ENCODE data around the gene TMEM243. TPM values are rescaled to one million over a fixed set of nuclear protein-coding genes. Genes with fewer than 3 reads are reported as not detected.
A peak's percentile ranks its signal among the peaks of the same experiment; 100 is the strongest.

TMEM243 gene
- total RNA-seq, 1 donor from 2014 or later: 111 TPM

GRCh38 chr7:87154569-87154968, 65.0 kb downstream of the TMEM243 start:
- no peak for TF ChIP-seq CTCF (IDR thresholded peaks at IDR 0.05)
- H3K36me3 Mint-ChIP-seq (ENCODE audit: low read depth): peaks cover 35% of the 10 kb centered on the region
- H3K27me3 Mint-ChIP-seq: no peaks in the 10 kb centered on the region
- ATAC-seq (ENCODE audit: low read depth): no peak
- peak overlapping the region; percentile 99 for H3K4me3 Mint-ChIP-seq
- intact Hi-C loops (cut with micrococcal nuclease): loop anchor here (5.0 to 10.0 kb wide), 6 partner anchors 33 to 1063 kb away; partner anchors contain the start of gene RUNDC3B
- no peaks in the 10 kb centered on the region for H3K9me3 Mint-ChIP-seq
- H3K27ac Mint-ChIP-seq: no peak overlapping the region
- CTCF ChIA-PET: interaction anchor here (1.0 to 1.8 kb wide), 2 partner anchors 66 to 82 kb away, joined by 3 to 6 read pairs; no protein-coding TSS in a partner anchor
- POLR2A ChIA-PET: interaction anchor here (9.4 kb wide), 1 partner anchor 62 kb away, joined by 311 read pairs; the partner anchor contains the start of gene TMEM243
- DNase-seq: no peak
- peaks cover 65% of the 10 kb centered on the region for H3K4me1 Mint-ChIP-seq

GRCh38 chr7:87154166-87154565, 65.4 kb downstream of the TMEM243 start:
- Mint-ChIP-seq H3K9me3 (no peaks in the 10 kb centered on the region), H3K27ac (no peak overlapping the region), H3K36me3 (ENCODE audit: low read depth) (peaks cover 31% of the 10 kb centered on the region), H3K27me3 (no peaks in the 10 kb centered on the region), H3K4me1 (peaks cover 61% of the 10 kb centered on the region), H3K4me3 (peak overlapping the region; percentile 99)
- CTCF ChIA-PET: interaction anchor here (1.0 to 1.8 kb wide), 2 partner anchors 66 to 82 kb away, joined by 3 to 6 read pairs; no protein-coding TSS in a partner anchor
- ATAC-seq (ENCODE audit: low read depth) (no peak), DNase-seq (no peak)
- POLR2A ChIA-PET: interaction anchor here (9.4 kb wide), 1 partner anchor 62 kb away, joined by 311 read pairs; the partner anchor contains the start of gene TMEM243
- no peak for TF ChIP-seq CTCF (IDR thresholded peaks at IDR 0.05)
- intact Hi-C loops (cut with micrococcal nuclease): loop anchor here (5.0 to 10.0 kb wide), 6 partner anchors 33 to 1063 kb away; partner anchors contain the start of gene RUNDC3B

- DNase-seq: peak; percentile 22
- H3K4me1 Mint-ChIP-seq: peaks cover 56% of the 10 kb centered on the region
- TF ChIP-seq CTCF (IDR thresholded peaks at IDR 0.05): no peak
- H3K27ac Mint-ChIP-seq: peak overlapping the region; percentile 99
- ATAC-seq (ENCODE audit: low read depth): peak; percentile 16
- H3K36me3 Mint-ChIP-seq (ENCODE audit: low read depth): peaks cover 30% of the 10 kb centered on the region
- no peaks in the 10 kb centered on the region for H3K9me3 Mint-ChIP-seq
- intact Hi-C loops (cut with micrococcal nuclease): loop anchor here (1.0 to 10.0 kb wide), 13 partner anchors 34 to 1064 kb away; partner anchors contain the start of genes ADAM22, CROT, DBF4 and ELAPOR2
- H3K27me3 Mint-ChIP-seq: no peaks in the 10 kb centered on the region
- H3K4me3 Mint-ChIP-seq: peak overlapping the region; percentile 99
- POLR2A ChIA-PET: interaction anchor here (0.6 to 9.4 kb wide), 20 partner anchors 8 to 723 kb away, joined by 3 to 311 read pairs (median 5); partner anchors contain the start of genes CROT, DBF4, ELAPOR2 and SLC25A40
- CTCF ChIA-PET: interaction anchor here (0.7 to 1.0 kb wide), 2 partner anchors 10 to 69 kb away, joined by 3 read pairs; no protein-coding TSS in a partner anchor
Observed at GRCh38 chr7:87152897-87153641, 66.5 kb downstream of the TMEM243 start.

GRCh38 chr7:87152112-87152896, 67.2 kb downstream of the TMEM243 start, which contains the start of gene DMTF1:
TSS of gene DMTF1 (plus strand) at chr7:87152453. CDS start at chr7:87164942, 12,489 bp downstream.
- peak within 1 kb of the TSS; percentile 99 for H3K27ac Mint-ChIP-seq
- ATAC-seq (ENCODE audit: low read depth) (peak; percentile 85), DNase-seq (peak; percentile 81)
- POLR2A ChIA-PET: interaction anchor here (0.6 to 9.4 kb wide), 20 partner anchors 9 to 723 kb away, joined by 3 to 311 read pairs (median 5); partner anchors contain the start of genes CROT, DBF4, ELAPOR2 and SLC25A40
- CTCF ChIA-PET: interaction anchor here (0.7 to 1.0 kb wide), 2 partner anchors 10 to 70 kb away, joined by 3 read pairs; no protein-coding TSS in a partner anchor
- intact Hi-C loops (cut with micrococcal nuclease): loop anchor here (1.0 to 10.0 kb wide), 12 partner anchors 35 to 1065 kb away; partner anchors contain the start of genes ADAM22, CROT, DBF4 and ELAPOR2
- no peaks in the 10 kb centered on the region for H3K27me3 Mint-ChIP-seq
- no peaks in the 10 kb centered on the region for H3K9me3 Mint-ChIP-seq
- H3K4me3 Mint-ChIP-seq: peak within 1 kb of the TSS; percentile 99
- H3K36me3 Mint-ChIP-seq (ENCODE audit: low read depth): peaks cover 30% of the 10 kb centered on the region
- TF ChIP-seq CTCF (IDR thresholded peaks at IDR 0.05): no peak
- peaks cover 49% of the 10 kb centered on the region for H3K4me1 Mint-ChIP-seq

All from activated B cell treated with CpG ODN at 0.5 μM for 24 hours (primary cell).